H9 (cell line): ENCODE data around the gene NDOR1. TPM values are rescaled to one million over a fixed set of nuclear protein-coding genes. Genes with fewer than 3 reads are reported as not detected.

Experiments
- DNase-seq: peaks from one replicate; pipeline ENCODE4 v3.0.0-alpha.2; 2017
- H2AFZ ChIP-seq: one replicate; pipeline ENCODE4 v1.6.1; 2013; ENCODE audit warnings: mild to moderate bottlenecking, low read length, control low read depth, moderate library complexity
- H2AK5ac ChIP-seq: 2 replicates; pipeline ENCODE4 v1.6.1; 2013; ENCODE audit warnings: low read length, control low read depth, mixed read lengths; ENCODE audit not compliant: insufficient read length
- H2BK120ac ChIP-seq: one replicate; pipeline ENCODE4 v1.6.1; 2013; ENCODE audit warnings: low read depth, mild to moderate bottlenecking, low read length, control low read depth, inconsistent platforms; ENCODE audit not compliant: poor library complexity, severe bottlenecking
- H2BK12ac ChIP-seq: 2 replicates; pipeline ENCODE4 v1.6.1; 2013; ENCODE audit warnings: low read length, control low read depth, mixed read lengths, low read depth; ENCODE audit not compliant: insufficient read length
- H2BK15ac ChIP-seq: 2 replicates; pipeline ENCODE4 v1.6.1; 2013; ENCODE audit warnings: low read depth, low read length, control low read depth
- H2BK20ac ChIP-seq: one replicate; pipeline ENCODE4 v1.6.1; 2013; ENCODE audit warnings: low read depth, mild to moderate bottlenecking, low read length, control low read depth, inconsistent platforms; ENCODE audit not compliant: poor library complexity, severe bottlenecking
- H2BK5ac ChIP-seq: 2 replicates; pipeline ENCODE4 v1.6.1; 2013; ENCODE audit warnings: low read length, control low read depth, mixed read lengths; ENCODE audit not compliant: insufficient read length
- H3K14ac ChIP-seq: 2 replicates; pipeline ENCODE4 v1.6.1; 2013; ENCODE audit warnings: low read length, control low read depth; ENCODE audit not compliant: insufficient read depth
- H3K18ac ChIP-seq: 2 replicates; pipeline ENCODE4 v1.6.1; 2013; ENCODE audit warnings: low read depth, mild to moderate bottlenecking, mixed read lengths, low read length, control low read depth; ENCODE audit not compliant: insufficient read length
- H3K23ac ChIP-seq: 2 replicates; pipeline ENCODE4 v1.6.1; 2013; ENCODE audit warnings: low read length, control low read depth, mixed read lengths, low read depth; ENCODE audit not compliant: insufficient read length
- H3K23me2 ChIP-seq: 2 replicates; pipeline ENCODE4 v1.6.1; 2013; ENCODE audit warnings: low read depth, mild to moderate bottlenecking, mixed read lengths, low read length, control low read depth; ENCODE audit not compliant: insufficient read length, poor library complexity, severe bottlenecking
- H3K27ac ChIP-seq: 2 replicates; pipeline ENCODE4 v1.5.1; 2013; ENCODE audit warnings: low read length, control low read depth, mixed read lengths, low read depth; ENCODE audit not compliant: insufficient read length
- H3K27me3 ChIP-seq: 2 replicates; pipeline ENCODE4 v1.6.1; 2013; ENCODE audit warnings: low read length, control low read depth, inconsistent platforms; ENCODE audit not compliant: insufficient read depth
- H3K4ac ChIP-seq: 2 replicates; pipeline ENCODE4 v1.6.1; 2013; ENCODE audit warnings: low read depth, mild to moderate bottlenecking, control low read depth, inconsistent platforms, low read length, moderate library complexity
- H3K4me1 ChIP-seq: 2 replicates; pipeline ENCODE4 v1.6.1; 2013; ENCODE audit warnings: low read length, control low read depth, inconsistent platforms; ENCODE audit not compliant: insufficient read depth
- H3K4me2 ChIP-seq: 2 replicates; pipeline ENCODE4 v1.6.1; 2013; ENCODE audit warnings: low read length, control low read depth, mixed read lengths; ENCODE audit not compliant: insufficient read length, insufficient read depth
- H3K56ac ChIP-seq: 2 replicates; pipeline ENCODE4 v1.6.1; 2013; ENCODE audit warnings: low read depth, mild to moderate bottlenecking, mixed read lengths, low read length, control low read depth; ENCODE audit not compliant: insufficient read length
- H3K79me1 ChIP-seq: 2 replicates; pipeline ENCODE4 v1.6.1; 2013; ENCODE audit warnings: low read depth, mild to moderate bottlenecking, moderate library complexity, low read length, control low read depth, inconsistent platforms; ENCODE audit not compliant: insufficient read depth, poor library complexity, severe bottlenecking
- H3K79me2 ChIP-seq: 2 replicates; pipeline ENCODE4 v1.6.1; 2013; ENCODE audit warnings: low read length, control low read depth, inconsistent platforms; ENCODE audit not compliant: insufficient read depth
- H3K9ac ChIP-seq: 2 replicates; pipeline ENCODE4 v1.6.1; 2013; ENCODE audit warnings: low read length, control low read depth, mixed read lengths; ENCODE audit not compliant: insufficient read length; ENCODE audit errors: extremely low read depth
- H3K9me3 ChIP-seq: one replicate; pipeline ENCODE4 v1.6.1; 2013; ENCODE audit warnings: low read depth, low read length, inconsistent platforms; ENCODE audit not compliant: control insufficient read depth
- H3T11ph ChIP-seq: one replicate; pipeline ENCODE4 v1.6.1; 2013; ENCODE audit warnings: mild to moderate bottlenecking, low read length, control low read depth, inconsistent platforms
- H4K20me1 ChIP-seq: one replicate; pipeline ENCODE4 v1.6.1; 2013; ENCODE audit not compliant: control insufficient read depth, insufficient read length, insufficient read depth
- H4K5ac ChIP-seq: 2 replicates; pipeline ENCODE4 v1.6.1; 2013; ENCODE audit warnings: low read depth, mild to moderate bottlenecking, mixed read lengths, low read length, control low read depth; ENCODE audit not compliant: insufficient read length
- H4K8ac ChIP-seq: replicated peaks from 2 replicates; pipeline ENCODE4 v1.6.1; 2013; ENCODE audit warnings: low read length, control low read depth, mixed read lengths, low read depth; ENCODE audit not compliant: insufficient read length
- H4K91ac ChIP-seq: 2 replicates; pipeline ENCODE4 v1.6.1; 2013; ENCODE audit warnings: low read depth, mild to moderate bottlenecking, moderate library complexity, mixed read lengths, low read length, control low read depth; ENCODE audit not compliant: insufficient read length
- H3K27ac Mint-ChIP-seq, 3 experiments: 2 replicates in 2 of 3; 3 replicates in 1 of 3; pipeline ENCODE4 v1.8.0; 2020 to 2021; ENCODE audit warnings: mixed read lengths in 3 of 3, mild to moderate bottlenecking in 1 of 3, moderate library complexity in 1 of 3
- H3K27me3 Mint-ChIP-seq: 2 replicates; pipeline ENCODE4 v1.8.0; 2021; ENCODE audit warnings: low read depth, mild to moderate bottlenecking, moderate library complexity, mixed read lengths
- H3K36me3 Mint-ChIP-seq, 3 experiments: 2 replicates in 2 of 3; 3 replicates in 1 of 3; pipeline ENCODE4 v1.8.0; 2020 to 2021; ENCODE audit warnings: low read depth in 3 of 3, mixed read lengths in 3 of 3; ENCODE audit not compliant: insufficient read depth in 1 of 3
- H3K4me1 Mint-ChIP-seq, 2 experiments: 2 replicates each; pipeline ENCODE4 v1.8.0; 2020; ENCODE audit warnings: mixed read lengths in 2 of 2
- H3K4me3 Mint-ChIP-seq, 2 experiments: 2 replicates in 1 of 2; 3 replicates in 1 of 2; pipeline ENCODE4 v1.8.0; 2020 to 2021; ENCODE audit warnings: mild to moderate bottlenecking in 2 of 2, mixed read lengths in 2 of 2, moderate library complexity in 1 of 2
- H3K9me3 Mint-ChIP-seq, 2 experiments: 2 replicates in 1 of 2; 3 replicates in 1 of 2; pipeline ENCODE4 v1.8.0; 2020; ENCODE audit warnings: mild to moderate bottlenecking in 2 of 2, mixed read lengths in 2 of 2, moderate library complexity in 1 of 2
- WGBS: extraction: QIAGEN DNeasy Blood & Tissue Kit; methylation state at CpG from one replicate; pipeline ENCODE4 v1.1.7; 2013; ENCODE audit warnings: missing lambda C conversion rate, low lambda C conversion rate, mixed read lengths; ENCODE audit not compliant: insufficient read length; ENCODE audit errors: extremely low coverage; 5-methylcytosine and 5-hydroxymethylcytosine counted together
- total RNA-seq: library from RNA; stranded (reverse); gene quantifications from 2 replicates; pipeline ENCODE4 v1.2.1, GENCODE V29; 2021
- TF ChIP-seq, protein P1 (sequence below): fragments of 200-600 bp; sonication (generic); conservative IDR thresholded peaks from 3 replicates; pipeline ENCODE4 v1.8.0; 2021; ENCODE audit warnings: antibody characterized with exemption, mild to moderate bottlenecking

The NDOR1 gene
- total RNA-seq, 1 experiment from 2014 or later: 44.1 TPM

DNA sequence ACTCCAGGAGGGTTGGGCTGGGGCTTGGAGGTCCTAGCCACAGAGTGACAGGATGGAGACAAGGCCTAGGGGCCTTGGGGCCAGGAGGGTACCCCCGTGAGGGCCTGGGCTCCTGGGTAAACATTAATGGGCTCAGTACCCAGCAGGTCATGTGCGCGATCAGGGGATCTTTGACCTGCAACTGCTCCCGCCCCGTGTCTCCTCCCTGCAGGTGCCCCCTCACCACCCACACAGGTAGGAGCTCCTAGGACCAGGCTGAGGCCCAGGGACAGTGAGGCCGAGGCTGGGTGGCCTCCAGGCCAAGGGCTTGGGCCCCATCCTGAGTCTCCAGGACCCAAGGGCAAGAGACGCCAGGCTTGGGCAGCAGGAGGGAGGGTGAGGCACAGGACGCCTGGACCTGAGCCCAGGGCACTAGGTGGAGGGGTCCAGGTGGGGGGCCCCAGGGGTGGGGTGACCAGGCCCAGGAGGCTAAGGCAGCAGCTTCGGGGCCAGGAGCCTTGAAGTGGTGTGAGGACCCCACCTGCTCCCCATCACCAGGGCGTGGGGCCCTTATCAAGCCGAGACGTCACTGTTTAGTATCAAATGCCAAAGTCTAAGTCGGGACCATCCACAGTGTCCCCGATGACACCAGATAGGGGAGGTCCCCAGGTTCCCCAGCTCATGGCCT lies 25.3 kb downstream of the NDOR1 start, which contains the start of gene SLC34A3:
TSS of gene SLC34A3 (plus strand) at position 197 of the 667 bp plus-strand sequence. CDS start 802 bp downstream, outside the sequence.
- H3K27ac ChIP-seq: no peak within 1 kb of the TSS
- no peaks in the 10 kb centered on the region for H3K9me3 ChIP-seq
- Mint-ChIP-seq H3K27me3 (peaks cover 7% of the 10 kb centered on the region), H3K4me3 (no peak within 1 kb of the TSS), H3K9me3 (no peaks in the 10 kb centered on the region), H3K27ac (no peak within 1 kb of the TSS), H3K36me3 (no peaks in the 10 kb centered on the region), H3K4me1 (peaks cover 7 to 11% of the 10 kb centered on the region in 2 experiments)
- H2AFZ ChIP-seq: no peak within 1 kb of the TSS
- H3K18ac ChIP-seq: no peak within 1 kb of the TSS
- no peaks in the 10 kb centered on the region for H3K79me2 ChIP-seq
- H4K5ac ChIP-seq: no peak within 1 kb of the TSS
- no peak within 1 kb of the TSS for H3K14ac ChIP-seq
- H4K91ac ChIP-seq: no peak within 1 kb of the TSS
- H2BK5ac ChIP-seq: no peak within 1 kb of the TSS
- no peaks in the 10 kb centered on the region for H3K4me1 ChIP-seq
- no peak within 1 kb of the TSS for H2AK5ac ChIP-seq
- H3K56ac ChIP-seq: no peak within 1 kb of the TSS
- H2BK20ac ChIP-seq: no peak within 1 kb of the TSS
- no peak within 1 kb of the TSS for H3K4ac ChIP-seq
- TF ChIP-seq, protein P1, sequence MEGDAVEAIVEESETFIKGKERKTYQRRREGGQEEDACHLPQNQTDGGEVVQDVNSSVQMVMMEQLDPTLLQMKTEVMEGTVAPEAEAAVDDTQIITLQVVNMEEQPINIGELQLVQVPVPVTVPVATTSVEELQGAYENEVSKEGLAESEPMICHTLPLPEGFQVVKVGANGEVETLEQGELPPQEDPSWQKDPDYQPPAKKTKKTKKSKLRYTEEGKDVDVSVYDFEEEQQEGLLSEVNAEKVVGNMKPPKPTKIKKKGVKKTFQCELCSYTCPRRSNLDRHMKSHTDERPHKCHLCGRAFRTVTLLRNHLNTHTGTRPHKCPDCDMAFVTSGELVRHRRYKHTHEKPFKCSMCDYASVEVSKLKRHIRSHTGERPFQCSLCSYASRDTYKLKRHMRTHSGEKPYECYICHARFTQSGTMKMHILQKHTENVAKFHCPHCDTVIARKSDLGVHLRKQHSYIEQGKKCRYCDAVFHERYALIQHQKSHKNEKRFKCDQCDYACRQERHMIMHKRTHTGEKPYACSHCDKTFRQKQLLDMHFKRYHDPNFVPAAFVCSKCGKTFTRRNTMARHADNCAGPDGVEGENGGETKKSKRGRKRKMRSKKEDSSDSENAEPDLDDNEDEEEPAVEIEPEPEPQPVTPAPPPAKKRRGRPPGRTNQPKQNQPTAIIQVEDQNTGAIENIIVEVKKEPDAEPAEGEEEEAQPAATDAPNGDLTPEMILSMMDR: no peak
- no peaks in the 10 kb centered on the region for H3K79me1 ChIP-seq
- no peaks in the 10 kb centered on the region for H4K20me1 ChIP-seq
- H2BK15ac ChIP-seq: no peak within 1 kb of the TSS
- H3T11ph ChIP-seq: no peak within 1 kb of the TSS
- DNase-seq: no peak
- H3K23me2 ChIP-seq: no peaks in the 10 kb centered on the region
- WGBS: no CpG with 5 or more reads among the region's 14 CpGs
- no peak within 1 kb of the TSS for H2BK120ac ChIP-seq
- no peak within 1 kb of the TSS for H3K4me2 ChIP-seq
- no peak within 1 kb of the TSS for H3K23ac ChIP-seq
- H3K27me3 ChIP-seq: no peaks in the 10 kb centered on the region
- H2BK12ac ChIP-seq: no peak within 1 kb of the TSS
- no peak within 1 kb of the TSS for H3K9ac ChIP-seq
- no peak within 1 kb of the TSS for H4K8ac ChIP-seq
